Activated CD8-positive, alpha-beta memory T cell treated with anti-CD3 and anti-CD28 coated beads, Interleukin-2, amount 50 U/mL, for 1 hour (primary cell): ENCODE data around the gene PEAR1.

Experiments
- DNase-seq: peaks from one replicate; pipeline ENCODE4 v3.0.0-alpha.2; 2020; ENCODE audit errors: extremely low read depth

The PEAR1 gene

GRCh38 chr1:156939786-156940334, 46.3 kb downstream of the PEAR1 start:
- DNase-seq, result no peak

GRCh38 chr1:156941675-156942074, 48.2 kb downstream of the PEAR1 start:
- DNase-seq, result no peak

GRCh38 chr1:156942176-156942575, 48.7 kb downstream of the PEAR1 start:
- DNase-seq, result no peak

- DNase-seq, result no peak
These were observed 49.1 kb downstream of the PEAR1 start for GRCh38 chr1:156942576-156942975.

- no peak for DNase-seq
These were observed 50.2 kb downstream of the PEAR1 start for GRCh38 chr1:156943756-156944155.

GRCh38 chr1:156944268-156944667, 50.8 kb downstream of the PEAR1 start:
- DNase-seq, result no peak

- no peak for DNase-seq
These were observed 51.3 kb downstream of the PEAR1 start for GRCh38 chr1:156944848-156945247.

GRCh38 chr1:156945881-156946661, 52.6 kb downstream of the PEAR1 start:
- no peak for DNase-seq

- no peak for DNase-seq
These were observed 53.6 kb downstream of the PEAR1 start for GRCh38 chr1:156947127-156947526.

GRCh38 chr1:156947818-156948525, 54.5 kb downstream of the PEAR1 start:
- no peak for DNase-seq

GRCh38 chr1:156948708-156949107, 55.2 kb downstream of the PEAR1 start:
- no peak for DNase-seq

- no peak for DNase-seq
These were observed 55.6 kb downstream of the PEAR1 start for GRCh38 chr1:156949127-156949526.

GRCh38 chr1:156951371-156951770, 57.9 kb downstream of the PEAR1 start:
- DNase-seq, result no peak

- no peak for DNase-seq
These were observed 60.1 kb downstream of the PEAR1 start for GRCh38 chr1:156953571-156953970.

- no peak for DNase-seq
These were observed 62.8 kb downstream of the PEAR1 start for GRCh38 chr1:156956333-156956732.

GRCh38 chr1:156957634-156958033, 64.1 kb downstream of the PEAR1 start:
- DNase-seq, result no peak

GRCh38 chr1:156958247-156958714, 64.8 kb downstream of the PEAR1 start:
- no peak for DNase-seq

GRCh38 chr1:156959414-156959813, 65.9 kb downstream of the PEAR1 start:
- no peak for DNase-seq

GRCh38 chr1:156959925-156960324, 66.4 kb downstream of the PEAR1 start:
- DNase-seq, result no peak

- no peak for DNase-seq
These were observed 68.2 kb downstream of the PEAR1 start for GRCh38 chr1:156961709-156962108.

GRCh38 chr1:156963621-156964020, 70.1 kb downstream of the PEAR1 start:
- no peak for DNase-seq

- DNase-seq, result no peak
These were observed 70.9 kb downstream of the PEAR1 start for GRCh38 chr1:156964441-156964840.
